HepG2 (cell line): ENCODE measurements around the gene IFIT5. TPM values are rescaled to one million over a fixed set of nuclear protein-coding genes. Genes with fewer than 3 reads are reported as not detected.

ENCODE experiments used
- ATAC-seq: fragments of 200-7000 bp; cut with Tn5 transposase; 3 replicates; pipeline ENCODE4 v1.9.1; 2020; ENCODE audit warnings: mild to moderate bottlenecking, moderate library complexity
- BruUV-seq: library from RNA; stranded (reverse); fragments of 400-500 nt; replicated peaks from 2 replicates; lab custom pipeline; 2021; lab: Mats Ljungman, UMichigan
- CTCF ChIA-PET: fragments of 300-600 bp; formaldehyde crosslinking; extraction: SDS; loops from one replicate; lab custom pipeline; 2021; ENCODE audit warnings: low total read pairs, inconsistent platforms, low intra/inter-chr PET ratio; lab: Yijun Ruan, JAX
- POLR2A ChIA-PET: fragments of 350-600 bp; sonication (Branson Sonifier 250); formaldehyde crosslinking; loops from one replicate; lab custom pipeline; 2020; ENCODE audit warnings: antibody characterized with exemption, inconsistent platforms; lab: Yijun Ruan, JAX
- DNase-seq: peaks from one replicate; pipeline ENCODE4 v3.0.0-alpha.2; 2015; ENCODE audit warnings: low spot score
- FAIRE-seq: peaks from 3 replicates; lab custom pipeline; 2011; peaks lifted over from hg19 to GRCh38; lab: Jason Lieb, UNC
- H2AFZ ChIP-seq: one replicate; pipeline ENCODE4 v1.6.1; 2011; ENCODE audit warnings: low read length, inconsistent platforms
- H3K27ac ChIP-seq: fragments of 300-600 bp; 3 replicates; pipeline ENCODE4 v1.8.0; 2011; ENCODE audit warnings: mixed run types, mild to moderate bottlenecking, mixed read lengths, low read length, inconsistent platforms; ENCODE audit not compliant: insufficient read depth; ENCODE audit errors: extremely low read length
- H3K27me3 ChIP-seq, 2 experiments: fragments of 200-600 bp in 1 of 2; 2 replicates in 1 of 2; 3 replicates in 1 of 2; pipeline versions ENCODE4 v1.6.0 to v1.8.0; 2011; ENCODE audit warnings: low read length in 2 of 2, mild to moderate bottlenecking in 2 of 2, moderate library complexity in 2 of 2, inconsistent platforms in 1 of 2; ENCODE audit not compliant: insufficient read depth in 2 of 2, control insufficient read depth in 1 of 2
- H3K36me3 ChIP-seq, 2 experiments: fragments of 200-600 bp in 1 of 2; replicated peaks in 1 of 2; 2 replicates in 1 of 2; 3 replicates in 1 of 2; pipeline versions ENCODE4 v1.5.1 to v1.8.0; 2011; ENCODE audit warnings: low read length in 2 of 2, inconsistent platforms in 1 of 2; ENCODE audit not compliant: insufficient read depth in 2 of 2, control insufficient read depth in 1 of 2
- H3K4me1 ChIP-seq: 2 replicates; pipeline ENCODE4 v1.5.1; 2012; ENCODE audit warnings: low read length, inconsistent platforms; ENCODE audit not compliant: insufficient read depth
- H3K4me2 ChIP-seq: 2 replicates; pipeline ENCODE4 v1.6.0; 2011; ENCODE audit warnings: low read depth, low read length, inconsistent platforms
- H3K4me3 ChIP-seq, 3 experiments: fragments of 200-600 bp in 1 of 3; sonication (generic), shearing (Covaris generic) in 1 of 3; replicated peaks in 1 of 3; 2 replicates each; pipeline ENCODE4 v1.5.1; 2011 to 2016; ENCODE audit warnings: low read length in 3 of 3, inconsistent platforms in 2 of 3, low read depth in 2 of 3, mild to moderate bottlenecking in 2 of 3, control low read depth in 1 of 3, mixed read lengths in 1 of 3; ENCODE audit not compliant: insufficient read depth in 1 of 3
- H3K79me2 ChIP-seq: one replicate; pipeline ENCODE4 v1.6.1; 2011; ENCODE audit warnings: low read length, inconsistent platforms; ENCODE audit not compliant: insufficient read depth
- H3K9ac ChIP-seq: 2 replicates; pipeline ENCODE4 v1.6.0; 2011; ENCODE audit warnings: mild to moderate bottlenecking, low read depth, low read length, inconsistent platforms; ENCODE audit not compliant: insufficient read depth
- H3K9me3 ChIP-seq: 2 replicates; pipeline ENCODE4 v1.5.1; 2012; ENCODE audit warnings: mild to moderate bottlenecking, low read length
- H4K20me1 ChIP-seq: 2 replicates; pipeline ENCODE4 v1.6.0; 2011; ENCODE audit warnings: inconsistent platforms, mild to moderate bottlenecking, low read length, moderate library complexity; ENCODE audit not compliant: insufficient read depth
- BATF2 ChIP-seq: sonication (generic); formaldehyde crosslinking; IDR thresholded peaks from 2 replicates; pipeline ENCODE4 v1.8.0; 2022; ENCODE audit warnings: mild to moderate bottlenecking, missing genetic modification reagents, moderate library complexity
- CAMTA2 ChIP-seq: sonication (generic); formaldehyde crosslinking; IDR thresholded peaks from 2 replicates; pipeline ENCODE4 v1.4.0; 2020; ENCODE audit warnings: mild to moderate bottlenecking, missing genetic modification reagents, borderline replicate concordance
- HNF1A ChIP-seq, 2 experiments: sonication (generic) in 1 of 2; formaldehyde crosslinking in 1 of 2; IDR thresholded peaks; 2 replicates each; pipeline versions ENCODE4 v1.4.0 to v1.6.1; 2016 to 2020; ENCODE audit warnings: borderline replicate concordance in 1 of 2, low read depth in 1 of 2, mild to moderate bottlenecking in 1 of 2, missing genetic modification reagents in 1 of 2
- HNRNPLL ChIP-seq: fragments of 200-400 bp; formaldehyde crosslinking; IDR thresholded peaks from 2 replicates; pipeline ENCODE4 v1.6.1; 2017; ENCODE audit warnings: mild to moderate bottlenecking, low read depth, low read length; ENCODE audit not compliant: poor library complexity, severe bottlenecking
- MED8 ChIP-seq: sonication (generic); formaldehyde crosslinking; IDR thresholded peaks from 2 replicates; pipeline ENCODE4 v1.8.1; 2023; ENCODE audit warnings: mild to moderate bottlenecking, missing genetic modification reagents; ENCODE audit not compliant: insufficient replicate concordance
- MLLT10 ChIP-seq: sonication (generic); formaldehyde crosslinking; IDR thresholded peaks from 2 replicates; pipeline ENCODE4 v1.4.0; 2020; ENCODE audit warnings: missing genetic modification reagents
- NR2F2 ChIP-seq: IDR thresholded peaks from 2 replicates; pipeline ENCODE4 v1.6.1; 2012; ENCODE audit warnings: low read depth, inconsistent platforms, borderline replicate concordance
- SCMH1 ChIP-seq: sonication (generic); formaldehyde crosslinking; IDR thresholded peaks from 2 replicates; pipeline ENCODE4 v1.9.0; 2021; ENCODE audit warnings: missing genetic modification reagents, mild to moderate bottlenecking, borderline replicate concordance
- SMARCC2 ChIP-seq: fragments of 450-650 bp; IDR thresholded peaks from 2 replicates; pipeline ENCODE4 v1.6.1; 2017; ENCODE audit warnings: antibody characterized with exemption, mild to moderate bottlenecking
- SNAI1 ChIP-seq: sonication (generic); formaldehyde crosslinking; IDR thresholded peaks from 2 replicates; pipeline ENCODE4 v1.5.0; 2020; ENCODE audit warnings: mild to moderate bottlenecking, missing genetic modification reagents, borderline replicate concordance
- TRIM24 ChIP-seq: sonication (generic); formaldehyde crosslinking; IDR thresholded peaks from 2 replicates; pipeline ENCODE4 v1.8.0; 2022; ENCODE audit warnings: mild to moderate bottlenecking, missing genetic modification reagents
- ZFP82 ChIP-seq: sonication (generic); formaldehyde crosslinking; IDR thresholded peaks from 2 replicates; pipeline ENCODE4 v1.5.1; 2020; ENCODE audit warnings: mild to moderate bottlenecking, missing genetic modification reagents, borderline replicate concordance
- ZNF331 ChIP-seq: sonication (generic); formaldehyde crosslinking; IDR thresholded peaks from 2 replicates; pipeline ENCODE4 v1.4.0; 2020; ENCODE audit warnings: missing genetic modification reagents
- ZNF460 ChIP-seq: sonication (generic); formaldehyde crosslinking; IDR thresholded peaks from 2 replicates; pipeline ENCODE4 v1.5.1; 2020; ENCODE audit warnings: missing genetic modification reagents, mild to moderate bottlenecking, borderline replicate concordance
- ZNF616 ChIP-seq: sonication (generic); formaldehyde crosslinking; IDR thresholded peaks from 2 replicates; pipeline ENCODE4 v1.5.0; 2020; ENCODE audit warnings: low read depth, mild to moderate bottlenecking, missing genetic modification reagents
- WGBS: methylation state at CpG from one replicate; pipeline ENCODE4 v1.1.6; 2017; ENCODE audit warnings: low lambda C conversion rate; 5-methylcytosine and 5-hydroxymethylcytosine counted together
- in situ Hi-C: cut with HindIII; loops from 2 replicates; pipeline ENCODE4 v1.10.0; 2017; ENCODE audit warnings: low pct_unique_long_range_greater_than_20kb; ENCODE audit not compliant: extremely low pct_ligation_motif_present
- intact Hi-C: fragments of 100-400 bp; cut with micrococcal nuclease; formaldehyde crosslinking; loops from one replicate; pipeline ENCODE4 v1.10.0; 2022; ENCODE audit not compliant: unreplicated experiment
- polyA plus RNA-seq, 8 experiments: library from polyadenylated mRNA; depleted of rRNA in 3 of 8; stranded (reverse) in 7 of 8; unstranded in 1 of 8; fragments of >200 nt; fragmentation: Illumina TruSeq in 4 of 8; extraction: Trizol in 4 of 8; gene quantifications; 2 replicates each; pipeline versions ENCODE4 v1.2.1 to v1.2.3, GENCODE V29; 2011 to 2016; ENCODE audit warnings: low read depth in 4 of 8, missing spikeins in 1 of 8, mixed read lengths in 1 of 8; ENCODE audit not compliant: insufficient read depth in 1 of 8
- total RNA-seq, 5 experiments: library from RNA; depleted of rRNA; stranded (reverse); fragments of >200 nt; fragmentation: Illumina TruSeq; extraction: Trizol; gene quantifications; 2 replicates each; pipeline ENCODE4 v1.2.3, GENCODE V29; 2016; ENCODE audit warnings: low read depth in 1 of 5

The IFIT5 gene
- total and polyA plus RNA-seq, 2 of the 13 experiments (the other 11 are each of a cell fraction or from before 2014, with no cell fraction given) = 2.2 to 8.3 TPM

- Histone ChIP-seq H3K79me2 (no peaks in the 10 kb centered on the region), H3K4me2 (no peak overlapping the region), H3K27ac (no peak overlapping the region), H2AFZ (no peak overlapping the region), H3K9me3 (no peaks in the 10 kb centered on the region), H4K20me1 (no peaks in the 10 kb centered on the region), H3K27me3 (no peaks in the 10 kb centered on the region), H3K9ac (no peak overlapping the region), H3K4me1 (peaks cover 9% of the 10 kb centered on the region)
- in situ Hi-C loops = no loop called here
- WGBS = 50% methylated on average over 6 of the region's 6 CpGs
- CTCF ChIA-PET = no interaction called here
- ATAC-seq = no peak
- BruUV-seq = no TSS peak
- intact Hi-C loops = no loop called here
- DNase-seq = no peak
- POLR2A ChIA-PET = no interaction called here
- TF ChIP-seq BATF2 (CRISPR knock-in tag) = no peak
- TF ChIP-seq MED8 (CRISPR knock-in tag) = no peak
- no peak for TF ChIP-seq HNRNPLL
- no peak for TF ChIP-seq CAMTA2
- TF ChIP-seq ZNF331 (CRISPR knock-in tag) = no peak
- no peak for TF ChIP-seq SNAI1
- no peak for TF ChIP-seq MLLT10 (CRISPR knock-in tag)
- no peak for TF ChIP-seq HNF1A (IDR thresholded peaks at IDR 0.05; ENCODE audit: low read depth)
- no peak for TF ChIP-seq HNF1A (CRISPR knock-in tag; IDR thresholded peaks at IDR 0.05; ENCODE audit: borderline replicate concordance)
- TF ChIP-seq SCMH1 (CRISPR knock-in tag) = no peak
- TF ChIP-seq TRIM24 (CRISPR knock-in tag) = no peak
- TF ChIP-seq SMARCC2 = no peak
- no peak for TF ChIP-seq ZNF616 (CRISPR knock-in tag)
- TF ChIP-seq NR2F2 = no peak
- no peak for TF ChIP-seq ZFP82
- no peak for TF ChIP-seq ZNF460 (CRISPR knock-in tag)
- TF ChIP-seq, all 625 proteins: peak for 0
- H3K4me3 ChIP-seq = no peak overlapping the region
- FAIRE-seq = no peak
- H3K36me3 ChIP-seq = no peaks in the 10 kb centered on the region
These were observed 49.6 kb downstream of the IFIT5 start for GRCh38 chr10:89463846-89464537.
